Measurements from ENCODE around the gene ABLIM3. TPM values are rescaled to one million over a fixed set of nuclear protein-coding genes. Genes with fewer than 3 reads are reported as not detected.

ABLIM3 gene
- 0.64 and 0.99 TPM in 2 replicates for total RNA-seq
- long read RNA-seq, partial matches to known transcripts: 0 of 1 reads
- long read RNA-seq, other reads (novel, unspliced or antisense): 1 of 1 reads

GRCh38 chr5:149141224-149141956, at the start of gene ABLIM3:
Gene ABLIM3, plus strand, starts transcription at chr5:149141493. Its CDS starts 603 bp downstream, at chr5:149142096.
- peak within 1 kb of the TSS; percentile 64 for H3K4me3 Mint-ChIP-seq (ENCODE audit: unreplicated experiment)
- TF ChIP-seq CTCF (IDR thresholded peaks at IDR 0.05): peak; percentile 98
- peaks cover 9% of the 10 kb centered on the region for H3K4me1 Mint-ChIP-seq (ENCODE audit: unreplicated experiment)

GRCh38 chr5:149093625-149094024, 47.7 kb upstream of the ABLIM3 start:
- H3K36me3 Mint-ChIP-seq (ENCODE audit: unreplicated experiment): no peaks in the 10 kb centered on the region
- H3K9me3 Mint-ChIP-seq (ENCODE audit: unreplicated experiment): peaks cover 12% of the 10 kb centered on the region
- no peaks in the 10 kb centered on the region for H3K4me1 Mint-ChIP-seq (ENCODE audit: unreplicated experiment)
- H3K27ac Mint-ChIP-seq (ENCODE audit: unreplicated experiment): no peak overlapping the region
- DNase-seq (ENCODE audit: extremely low spot score, unreplicated experiment): no peak
- no peak for TF ChIP-seq CTCF (IDR thresholded peaks at IDR 0.05)
- no peak overlapping the region for H3K4me3 Mint-ChIP-seq (ENCODE audit: unreplicated experiment)
- H3K27me3 Mint-ChIP-seq (ENCODE audit: unreplicated experiment): peaks cover 15% of the 10 kb centered on the region

More at GRCh38 chr5:149141224-149141956, at the start of gene ABLIM3:
- no peaks in the 10 kb centered on the region for H3K36me3 Mint-ChIP-seq (ENCODE audit: unreplicated experiment)
- no peak within 1 kb of the TSS for H3K27ac Mint-ChIP-seq (ENCODE audit: unreplicated experiment)
- H3K9me3 Mint-ChIP-seq (ENCODE audit: unreplicated experiment): no peaks in the 10 kb centered on the region
- peak; percentile 92 for DNase-seq (ENCODE audit: extremely low spot score, unreplicated experiment)
- peaks cover 3% of the 10 kb centered on the region for H3K27me3 Mint-ChIP-seq (ENCODE audit: unreplicated experiment)

- Mint-ChIP-seq H3K27me3 (ENCODE audit: unreplicated experiment) (peaks cover 8% of the 10 kb centered on the region), H3K9me3 (ENCODE audit: unreplicated experiment) (peaks cover 22% of the 10 kb centered on the region), H3K27ac (ENCODE audit: unreplicated experiment) (no peak overlapping the region), H3K36me3 (ENCODE audit: unreplicated experiment) (no peaks in the 10 kb centered on the region), H3K4me1 (ENCODE audit: unreplicated experiment) (no peaks in the 10 kb centered on the region), H3K4me3 (ENCODE audit: unreplicated experiment) (no peak overlapping the region)
- no peak for DNase-seq (ENCODE audit: extremely low spot score, unreplicated experiment)
- TF ChIP-seq CTCF (IDR thresholded peaks at IDR 0.05): no peak
Observed at GRCh38 chr5:149094996-149095395, 46.3 kb upstream of the ABLIM3 start.

- peaks cover 32% of the 10 kb centered on the region for H3K9me3 Mint-ChIP-seq (ENCODE audit: unreplicated experiment)
- no peaks in the 10 kb centered on the region for H3K4me1 Mint-ChIP-seq (ENCODE audit: unreplicated experiment)
- H3K27ac Mint-ChIP-seq (ENCODE audit: unreplicated experiment): no peak overlapping the region
- H3K27me3 Mint-ChIP-seq (ENCODE audit: unreplicated experiment): peaks cover 22% of the 10 kb centered on the region
- H3K4me3 Mint-ChIP-seq (ENCODE audit: unreplicated experiment): no peak overlapping the region
- H3K36me3 Mint-ChIP-seq (ENCODE audit: unreplicated experiment): peaks cover 3% of the 10 kb centered on the region
- no peak for DNase-seq (ENCODE audit: extremely low spot score, unreplicated experiment)
- no peak for TF ChIP-seq CTCF (IDR thresholded peaks at IDR 0.05)
Observed at GRCh38 chr5:149099920-149100319, 41.4 kb upstream of the ABLIM3 start.

- H3K27ac Mint-ChIP-seq (ENCODE audit: unreplicated experiment): no peak overlapping the region
- H3K36me3 Mint-ChIP-seq (ENCODE audit: unreplicated experiment): peaks cover 3% of the 10 kb centered on the region
- no peak overlapping the region for H3K4me3 Mint-ChIP-seq (ENCODE audit: unreplicated experiment)
- DNase-seq (ENCODE audit: extremely low spot score, unreplicated experiment): no peak
- TF ChIP-seq CTCF (IDR thresholded peaks at IDR 0.05): no peak
- H3K27me3 Mint-ChIP-seq (ENCODE audit: unreplicated experiment): peaks cover 22% of the 10 kb centered on the region
- H3K4me1 Mint-ChIP-seq (ENCODE audit: unreplicated experiment): no peaks in the 10 kb centered on the region
- H3K9me3 Mint-ChIP-seq (ENCODE audit: unreplicated experiment): peaks cover 32% of the 10 kb centered on the region
Observed at GRCh38 chr5:149100331-149100730, 41.0 kb upstream of the ABLIM3 start.
